Measurements from ENCODE around the gene TSR1.

The TSR1 gene

GRCh38 chr17:2365132-2365531 is 28.9 kb upstream of the TSR1 start:
- H3K9ac ChIP-seq (ENCODE audit: low read length): no peak overlapping the region
- H3K4me3 ChIP-seq (ENCODE audit: low read length): no peak overlapping the region
- H3K36me3 ChIP-seq (ENCODE audit: control insufficient read depth, insufficient read depth, low read length): no peaks in the 10 kb centered on the region
- H3K27me3 ChIP-seq (ENCODE audit: control insufficient read depth, insufficient read depth, low read length): no peaks in the 10 kb centered on the region
- no peaks in the 10 kb centered on the region for H3K9me3 ChIP-seq (ENCODE audit: control insufficient read depth, low read length)
- peaks cover 18% of the 10 kb centered on the region for H3K4me1 ChIP-seq (ENCODE audit: control insufficient read depth, insufficient read depth, low read length)

GRCh38 chr17:2364763-2365116 is 28.5 kb upstream of the TSR1 start:
- Histone ChIP-seq H3K36me3 (ENCODE audit: control insufficient read depth, insufficient read depth, low read length) (no peaks in the 10 kb centered on the region), H3K27me3 (ENCODE audit: control insufficient read depth, insufficient read depth, low read length) (no peaks in the 10 kb centered on the region)

GRCh38 chr17:2363851-2364762 is 27.9 kb upstream of the TSR1 start:
- Histone ChIP-seq H3K4me3 (ENCODE audit: low read length) (no peak overlapping the region), H3K4me1 (ENCODE audit: control insufficient read depth, insufficient read depth, low read length) (peaks cover 28% of the 10 kb centered on the region), H3K27me3 (ENCODE audit: control insufficient read depth, insufficient read depth, low read length) (no peaks in the 10 kb centered on the region), H3K9me3 (ENCODE audit: control insufficient read depth, low read length) (no peaks in the 10 kb centered on the region), H3K9ac (ENCODE audit: low read length) (no peak overlapping the region), H3K36me3 (ENCODE audit: control insufficient read depth, insufficient read depth, low read length) (no peaks in the 10 kb centered on the region)

More at GRCh38 chr17:2364763-2365116, 28.5 kb upstream of the TSR1 start:
- no peak overlapping the region for H3K4me3 ChIP-seq (ENCODE audit: low read length)
- H3K9me3 ChIP-seq (ENCODE audit: control insufficient read depth, low read length): no peaks in the 10 kb centered on the region
- H3K4me1 ChIP-seq (ENCODE audit: control insufficient read depth, insufficient read depth, low read length): peaks cover 21% of the 10 kb centered on the region
- H3K9ac ChIP-seq (ENCODE audit: low read length): no peak overlapping the region

- Histone ChIP-seq H3K9me3 (ENCODE audit: control insufficient read depth, low read length) (no peaks in the 10 kb centered on the region), H3K9ac (ENCODE audit: low read length) (no peak overlapping the region), H3K36me3 (ENCODE audit: control insufficient read depth, insufficient read depth, low read length) (no peaks in the 10 kb centered on the region), H3K4me3 (ENCODE audit: low read length) (no peak overlapping the region), H3K27me3 (ENCODE audit: control insufficient read depth, insufficient read depth, low read length) (no peaks in the 10 kb centered on the region), H3K4me1 (ENCODE audit: control insufficient read depth, insufficient read depth, low read length) (peaks cover 36% of the 10 kb centered on the region)
Measured at GRCh38 chr17:2363318-2363717, 27.1 kb upstream of the TSR1 start.

GRCh38 chr17:2362881-2363280 is 26.6 kb upstream of the TSR1 start:
- no peak overlapping the region for H3K4me3 ChIP-seq (ENCODE audit: low read length)
- no peaks in the 10 kb centered on the region for H3K36me3 ChIP-seq (ENCODE audit: control insufficient read depth, insufficient read depth, low read length)
- no peaks in the 10 kb centered on the region for H3K9me3 ChIP-seq (ENCODE audit: control insufficient read depth, low read length)
- H3K9ac ChIP-seq (ENCODE audit: low read length): no peak overlapping the region
- H3K4me1 ChIP-seq (ENCODE audit: control insufficient read depth, insufficient read depth, low read length): peaks cover 40% of the 10 kb centered on the region
- no peaks in the 10 kb centered on the region for H3K27me3 ChIP-seq (ENCODE audit: control insufficient read depth, insufficient read depth, low read length)

GRCh38 chr17:2362416-2362815 is 26.2 kb upstream of the TSR1 start:
- H3K9ac ChIP-seq (ENCODE audit: low read length): no peak overlapping the region
- no peaks in the 10 kb centered on the region for H3K27me3 ChIP-seq (ENCODE audit: control insufficient read depth, insufficient read depth, low read length)
- H3K4me3 ChIP-seq (ENCODE audit: low read length): no peak overlapping the region
- peaks cover 41% of the 10 kb centered on the region for H3K4me1 ChIP-seq (ENCODE audit: control insufficient read depth, insufficient read depth, low read length)
- no peaks in the 10 kb centered on the region for H3K9me3 ChIP-seq (ENCODE audit: control insufficient read depth, low read length)
- no peaks in the 10 kb centered on the region for H3K36me3 ChIP-seq (ENCODE audit: control insufficient read depth, insufficient read depth, low read length)

GRCh38 chr17:2362016-2362415 is 25.8 kb upstream of the TSR1 start:
- no peaks in the 10 kb centered on the region for H3K36me3 ChIP-seq (ENCODE audit: control insufficient read depth, insufficient read depth, low read length)

GRCh38 chr17:2361010-2361760 is 24.9 kb upstream of the TSR1 start:
- H3K9me3 ChIP-seq (ENCODE audit: control insufficient read depth, low read length): no peaks in the 10 kb centered on the region
- no peak overlapping the region for H3K4me3 ChIP-seq (ENCODE audit: low read length)
- H3K4me1 ChIP-seq (ENCODE audit: control insufficient read depth, insufficient read depth, low read length): peaks cover 41% of the 10 kb centered on the region
- no peaks in the 10 kb centered on the region for H3K36me3 ChIP-seq (ENCODE audit: control insufficient read depth, insufficient read depth, low read length)
- H3K27me3 ChIP-seq (ENCODE audit: control insufficient read depth, insufficient read depth, low read length): no peaks in the 10 kb centered on the region
- no peak overlapping the region for H3K9ac ChIP-seq (ENCODE audit: low read length)

More at GRCh38 chr17:2362016-2362415, 25.8 kb upstream of the TSR1 start:
- no peak overlapping the region for H3K9ac ChIP-seq (ENCODE audit: low read length)
- H3K9me3 ChIP-seq (ENCODE audit: control insufficient read depth, low read length): no peaks in the 10 kb centered on the region
- H3K4me3 ChIP-seq (ENCODE audit: low read length): no peak overlapping the region
- peaks cover 41% of the 10 kb centered on the region for H3K4me1 ChIP-seq (ENCODE audit: control insufficient read depth, insufficient read depth, low read length)
- H3K27me3 ChIP-seq (ENCODE audit: control insufficient read depth, insufficient read depth, low read length): no peaks in the 10 kb centered on the region

GRCh38 chr17:2357931-2358434 is 21.7 kb upstream of the TSR1 start:
- Histone ChIP-seq H3K9me3 (ENCODE audit: control insufficient read depth, low read length) (no peaks in the 10 kb centered on the region), H3K4me1 (ENCODE audit: control insufficient read depth, insufficient read depth, low read length) (peaks cover 41% of the 10 kb centered on the region), H3K9ac (ENCODE audit: low read length) (no peak overlapping the region), H3K36me3 (ENCODE audit: control insufficient read depth, insufficient read depth, low read length) (no peaks in the 10 kb centered on the region), H3K4me3 (ENCODE audit: low read length) (no peak overlapping the region), H3K27me3 (ENCODE audit: control insufficient read depth, insufficient read depth, low read length) (no peaks in the 10 kb centered on the region)

GRCh38 chr17:2357237-2357636 is 21.0 kb upstream of the TSR1 start:
- Histone ChIP-seq H3K4me3 (ENCODE audit: low read length) (no peak overlapping the region), H3K9me3 (ENCODE audit: control insufficient read depth, low read length) (no peaks in the 10 kb centered on the region), H3K9ac (ENCODE audit: low read length) (no peak overlapping the region), H3K27me3 (ENCODE audit: control insufficient read depth, insufficient read depth, low read length) (no peaks in the 10 kb centered on the region), H3K36me3 (ENCODE audit: control insufficient read depth, insufficient read depth, low read length) (no peaks in the 10 kb centered on the region), H3K4me1 (ENCODE audit: control insufficient read depth, insufficient read depth, low read length) (peaks cover 41% of the 10 kb centered on the region)

- Histone ChIP-seq H3K4me1 (ENCODE audit: control insufficient read depth, insufficient read depth, low read length) (peaks cover 15% of the 10 kb centered on the region), H3K9ac (ENCODE audit: low read length) (no peak overlapping the region), H3K4me3 (ENCODE audit: low read length) (no peak overlapping the region), H3K27me3 (ENCODE audit: control insufficient read depth, insufficient read depth, low read length) (no peaks in the 10 kb centered on the region), H3K9me3 (ENCODE audit: control insufficient read depth, low read length) (no peaks in the 10 kb centered on the region), H3K36me3 (ENCODE audit: control insufficient read depth, insufficient read depth, low read length) (no peaks in the 10 kb centered on the region)
Measured at GRCh38 chr17:2354311-2354710, 18.1 kb upstream of the TSR1 start.

- Histone ChIP-seq H3K4me1 (ENCODE audit: control insufficient read depth, insufficient read depth, low read length) (peaks cover 18% of the 10 kb centered on the region), H3K9me3 (ENCODE audit: control insufficient read depth, low read length) (no peaks in the 10 kb centered on the region), H3K27me3 (ENCODE audit: control insufficient read depth, insufficient read depth, low read length) (no peaks in the 10 kb centered on the region), H3K36me3 (ENCODE audit: control insufficient read depth, insufficient read depth, low read length) (no peaks in the 10 kb centered on the region), H3K9ac (ENCODE audit: low read length) (no peak overlapping the region), H3K4me3 (ENCODE audit: low read length) (no peak overlapping the region)
Measured at GRCh38 chr17:2351269-2351668, 15.0 kb upstream of the TSR1 start.

Data from mucosa of stomach (tissue), 1 donor.